ENCODE measurements around the gene TOR2A.
"Not testable (repeated sequence)": the region's sequence is repeated elsewhere in the genome, so short reads cannot be mapped to it uniquely, and the experiment has no call there.

The TOR2A gene

DNA sequence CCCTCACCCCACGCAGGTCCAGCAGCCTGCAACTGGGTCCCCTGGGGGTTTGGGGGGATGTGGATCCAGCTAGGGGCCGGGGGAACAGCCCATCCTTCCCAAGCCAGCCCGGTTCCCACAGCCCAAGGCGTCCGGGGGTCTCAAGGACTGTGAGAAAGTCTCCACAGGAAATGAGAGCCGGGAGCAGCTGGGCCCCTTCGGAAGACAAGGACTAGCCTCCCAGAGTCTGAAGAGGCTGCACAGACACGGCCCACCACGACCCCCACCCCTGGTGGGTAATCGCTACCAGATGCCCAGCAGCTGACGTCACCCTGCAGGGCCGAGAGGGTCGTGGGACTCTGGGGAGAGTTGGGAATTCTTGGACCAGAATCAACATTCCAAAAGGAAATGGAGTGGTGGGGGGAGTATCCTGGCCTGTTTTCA, 32.8 kb upstream of the TOR2A start:
- no peak for DNase-seq

- no peak for DNase-seq
These were observed 32.3 kb upstream of the TOR2A start for GRCh38 chr9:127767410-127767809.

- no peak for DNase-seq
These were observed 30.3 kb upstream of the TOR2A start for GRCh38 chr9:127765418-127765817.

DNA sequence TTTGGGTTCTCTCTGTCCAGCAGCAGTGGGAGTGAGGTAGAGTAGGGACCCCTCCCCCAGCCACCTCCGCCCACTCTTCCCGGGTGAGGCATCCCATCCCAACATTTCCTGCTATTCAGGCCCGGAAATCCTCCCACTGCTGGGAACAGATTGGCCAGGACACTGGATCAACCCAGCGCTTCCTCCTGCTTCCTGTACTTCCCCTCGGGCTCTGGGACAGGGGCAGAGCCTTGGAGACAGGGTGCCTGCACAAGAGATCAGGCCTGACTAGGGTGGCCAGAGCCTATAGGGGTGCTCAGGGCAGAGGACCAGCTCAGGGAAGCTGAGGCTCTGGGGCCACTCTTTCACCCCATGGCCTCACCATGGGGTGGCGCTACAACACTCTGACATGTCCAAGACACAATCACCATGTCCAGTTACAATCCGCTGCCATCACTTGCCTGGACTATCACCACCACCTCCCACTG, 28.9 kb upstream of the TOR2A start:
- no peak for DNase-seq

DNA sequence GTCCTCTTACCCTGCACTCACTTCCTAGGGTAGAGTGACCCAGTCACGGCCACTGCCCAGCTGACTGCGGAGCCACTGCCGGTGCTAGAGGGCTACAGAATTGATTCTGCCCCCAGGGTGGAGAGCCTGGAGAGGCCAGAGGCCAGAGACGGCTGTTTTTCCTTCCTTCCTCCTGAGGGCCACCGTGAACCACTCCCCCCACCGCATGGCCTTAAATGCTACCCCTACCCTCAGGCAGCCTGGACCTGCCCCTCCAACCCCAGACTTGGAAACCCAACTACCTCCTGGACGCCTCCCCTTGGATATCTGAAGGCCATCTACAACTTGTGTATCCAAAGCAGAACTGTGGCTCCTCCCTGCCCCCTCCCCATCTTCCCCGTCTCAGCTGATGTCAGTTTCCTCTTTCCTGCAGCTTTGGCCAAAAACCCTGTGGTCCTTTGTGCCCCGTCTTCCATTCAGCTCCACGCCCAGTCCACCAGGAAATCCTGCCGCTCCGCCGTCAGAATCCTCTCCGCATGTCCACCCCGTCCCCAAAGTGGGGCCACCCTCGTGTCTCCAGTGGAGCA, 27.1 kb upstream of the TOR2A start:
- DNase-seq, result no peak

DNA sequence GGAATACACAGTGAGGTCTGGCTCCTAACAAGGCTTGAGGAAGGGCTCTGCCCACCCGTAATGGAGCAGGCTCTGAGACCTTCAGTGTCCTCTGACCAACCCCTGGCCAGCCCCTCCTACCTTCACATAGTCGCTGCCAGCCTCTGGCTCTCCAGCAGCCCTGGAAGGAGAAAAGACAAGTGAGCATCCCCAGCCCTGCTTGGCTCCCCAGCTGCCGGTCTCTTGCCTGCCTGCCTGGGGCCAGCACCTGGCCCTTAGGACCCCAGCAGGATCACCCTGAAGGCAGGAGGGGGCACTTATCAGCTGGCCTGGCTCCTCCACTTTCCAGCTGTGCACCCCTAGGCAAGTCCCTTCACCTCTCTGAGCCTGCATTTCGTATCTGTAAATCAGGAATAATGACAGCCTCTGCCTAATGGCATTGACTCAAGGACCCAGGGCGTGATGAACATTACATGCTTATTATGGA, 26.4 kb upstream of the TOR2A start:
- no peak for DNase-seq

DNA sequence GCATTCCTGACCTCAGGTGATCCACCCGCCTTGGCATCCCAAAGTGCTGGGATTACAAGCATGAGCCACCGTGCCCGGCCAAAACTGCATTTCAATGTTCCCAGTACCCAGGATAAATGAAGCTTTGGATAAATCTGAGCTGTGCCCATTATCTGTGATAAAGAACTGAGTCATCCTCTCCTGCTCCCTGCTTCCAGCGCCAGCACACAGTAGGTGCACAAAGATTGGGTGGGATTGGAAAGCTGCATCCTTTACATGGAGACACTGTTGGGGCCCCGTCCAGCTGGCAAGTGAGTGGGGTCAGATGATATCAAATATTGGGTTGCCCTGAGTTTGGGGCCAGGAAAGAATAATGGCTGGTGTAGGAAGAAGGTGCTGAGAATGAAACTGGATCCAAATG, 26.0 kb upstream of the TOR2A start:
- DNase-seq, result no peak

- DNase-seq, result no peak
These were observed 23.7 kb upstream of the TOR2A start for GRCh38 chr9:127758843-127759242.

GRCh38 chr9:127756776-127757175, 21.7 kb upstream of the TOR2A start:
- DNase-seq, result not testable (repeated sequence)

DNA sequence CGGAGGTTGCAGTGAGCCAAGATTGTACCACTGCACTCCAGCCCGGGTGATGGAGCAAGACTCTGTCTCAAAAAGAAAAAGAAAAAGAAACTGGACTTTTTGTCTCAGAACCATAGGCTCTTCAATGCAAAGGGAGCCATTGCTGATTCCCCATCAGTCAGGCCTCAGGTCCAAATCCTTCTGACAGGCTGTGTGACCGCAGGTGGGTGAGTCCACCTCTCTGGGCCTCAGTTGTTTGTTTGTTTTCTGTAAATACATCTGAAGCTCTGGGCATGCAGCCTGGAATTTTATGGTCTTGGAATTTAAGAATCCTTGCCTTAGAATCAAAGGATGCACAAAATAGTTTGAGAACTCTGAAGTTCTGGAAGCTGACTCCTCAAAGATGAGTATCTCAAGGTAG, 21.1 kb upstream of the TOR2A start:
- no peak for DNase-seq

DNA sequence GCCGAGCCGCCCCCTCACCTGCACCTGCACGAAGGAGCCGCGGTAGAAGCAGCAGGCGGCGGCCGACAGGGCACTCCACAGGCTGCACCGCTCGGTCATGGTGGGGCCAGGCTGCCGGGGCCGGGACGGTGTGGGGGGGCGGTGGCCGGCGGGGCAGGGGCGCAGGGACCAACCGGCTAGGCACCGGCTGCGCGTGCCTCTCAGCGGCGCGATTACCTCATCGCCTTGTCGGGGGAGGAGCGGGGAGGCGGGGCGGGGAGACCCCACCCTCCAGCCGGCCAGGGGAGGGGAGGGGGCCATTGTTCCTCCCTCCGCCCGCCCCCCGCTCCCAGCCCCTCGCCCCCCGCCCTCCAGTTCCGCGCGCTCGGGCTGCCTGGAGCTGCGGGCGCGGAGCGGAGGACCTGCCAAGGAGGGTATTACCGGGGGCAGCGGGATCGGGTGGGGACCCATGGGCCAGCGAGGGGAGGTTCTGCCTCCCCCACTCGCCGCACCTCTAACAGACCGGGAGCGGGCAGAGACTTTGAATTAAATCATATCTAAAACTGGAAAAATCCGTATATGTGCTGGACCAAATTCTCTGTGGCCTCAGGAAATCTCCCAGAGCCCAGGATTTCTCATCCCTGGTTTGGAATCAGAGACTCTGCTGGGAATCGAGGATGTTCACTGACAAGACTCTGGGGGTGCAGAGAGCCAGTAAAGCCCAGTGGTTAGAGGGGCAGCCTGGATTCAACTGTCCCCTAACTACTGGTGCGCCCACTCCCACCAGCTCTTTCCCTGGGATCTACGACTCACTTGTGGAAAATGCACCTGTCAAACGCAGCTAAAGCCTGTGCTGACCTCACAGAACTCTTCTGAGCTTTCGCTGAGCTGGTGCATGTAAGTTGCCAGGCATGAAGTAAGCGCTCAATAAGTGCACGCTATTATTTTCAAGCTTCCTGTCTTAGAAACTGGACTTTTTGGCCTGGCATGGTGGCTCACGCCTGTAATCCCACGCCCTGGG, 20.3 kb upstream of the TOR2A start:
- DNase-seq, result no peak

DNA sequence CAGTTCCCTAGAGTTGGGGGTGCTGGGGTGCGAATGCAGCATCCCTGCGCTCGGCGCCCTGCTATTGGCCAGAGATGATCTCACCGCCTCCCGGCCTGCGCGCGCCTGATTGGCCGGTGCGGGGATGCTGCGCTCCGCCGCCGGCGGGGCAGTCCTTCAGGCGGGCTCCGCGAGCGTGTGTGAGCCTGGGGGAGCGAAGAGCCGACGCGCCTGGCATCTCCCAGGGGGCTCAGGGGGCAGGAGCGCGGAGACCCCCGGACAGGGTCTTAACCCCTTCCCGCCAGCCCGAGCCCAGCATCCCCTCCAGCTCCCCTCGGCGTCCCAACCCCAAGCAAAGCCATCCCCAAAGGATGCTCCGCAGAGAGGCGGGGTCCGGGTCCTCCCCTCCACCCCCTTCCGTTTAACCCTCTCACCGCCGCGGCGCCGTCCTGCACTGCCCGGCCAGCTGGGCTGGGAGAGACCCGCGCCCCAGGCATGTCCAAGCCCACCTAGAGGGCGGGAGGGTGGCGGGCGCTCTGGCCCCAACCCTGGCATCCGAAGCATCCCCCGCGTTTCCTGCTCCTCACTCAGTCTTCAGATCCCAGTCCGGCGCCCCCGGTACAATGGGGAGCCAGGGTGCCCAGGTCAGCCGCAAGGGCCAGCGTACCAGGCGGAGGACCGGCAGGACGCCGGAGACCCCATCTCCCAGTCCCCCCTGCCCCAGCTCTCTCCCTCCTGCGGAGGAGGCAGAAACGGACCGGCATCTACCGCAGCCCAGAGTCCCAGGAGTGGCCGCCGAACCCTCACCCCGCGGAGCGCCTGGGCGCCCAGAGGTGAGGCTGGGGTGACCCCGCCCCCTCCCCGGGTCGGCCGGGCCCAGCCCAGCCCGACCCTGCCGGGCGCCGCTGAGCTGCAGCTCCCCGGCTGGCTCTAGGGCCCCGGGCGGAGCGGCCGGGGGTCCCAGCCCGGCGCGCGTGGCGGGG, 19.3 kb upstream of the TOR2A start:
- no peak for DNase-seq

- no peak for DNase-seq
These were observed 18.5 kb upstream of the TOR2A start for GRCh38 chr9:127753622-127754021.

GRCh38 chr9:127753148-127753547, 18.1 kb upstream of the TOR2A start:
- no peak for DNase-seq

DNA sequence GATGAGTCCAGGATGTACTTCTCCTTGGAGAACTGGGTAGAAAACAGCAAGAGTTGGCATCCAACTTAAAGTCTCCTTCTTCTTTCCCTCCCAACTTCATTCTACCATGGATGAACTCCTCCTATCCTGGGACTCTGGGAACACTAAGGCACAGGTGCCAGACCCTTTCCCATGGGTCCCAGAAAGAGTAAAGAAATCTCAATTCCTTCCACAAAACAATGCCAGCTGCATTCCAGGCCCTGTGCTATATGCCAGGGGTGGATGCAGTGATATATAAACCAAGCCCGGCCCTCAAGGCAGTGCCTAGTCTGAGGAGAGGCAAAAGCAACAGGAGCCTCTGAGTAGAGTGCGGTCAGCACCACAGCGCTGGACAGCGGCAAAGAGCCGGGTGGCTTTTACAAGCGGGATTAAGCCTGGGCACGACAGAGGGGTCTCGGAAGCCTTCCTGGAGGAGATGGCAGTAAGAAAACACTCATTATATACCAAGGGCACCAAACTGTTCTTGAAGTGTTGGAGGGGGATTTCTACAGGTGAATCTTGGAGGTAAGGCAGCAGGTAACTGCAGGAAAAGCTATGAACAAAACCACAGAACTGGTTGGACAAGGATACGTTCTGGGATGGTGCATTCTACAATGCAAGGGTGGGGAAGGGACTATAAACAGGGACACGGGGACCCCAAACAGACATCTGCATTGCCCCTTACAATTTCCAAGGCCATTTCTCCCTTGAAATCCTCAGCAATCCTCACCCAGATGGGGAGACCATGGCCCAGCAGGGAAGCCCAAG, 16.4 kb upstream of the TOR2A start:
- no peak for DNase-seq

DNA sequence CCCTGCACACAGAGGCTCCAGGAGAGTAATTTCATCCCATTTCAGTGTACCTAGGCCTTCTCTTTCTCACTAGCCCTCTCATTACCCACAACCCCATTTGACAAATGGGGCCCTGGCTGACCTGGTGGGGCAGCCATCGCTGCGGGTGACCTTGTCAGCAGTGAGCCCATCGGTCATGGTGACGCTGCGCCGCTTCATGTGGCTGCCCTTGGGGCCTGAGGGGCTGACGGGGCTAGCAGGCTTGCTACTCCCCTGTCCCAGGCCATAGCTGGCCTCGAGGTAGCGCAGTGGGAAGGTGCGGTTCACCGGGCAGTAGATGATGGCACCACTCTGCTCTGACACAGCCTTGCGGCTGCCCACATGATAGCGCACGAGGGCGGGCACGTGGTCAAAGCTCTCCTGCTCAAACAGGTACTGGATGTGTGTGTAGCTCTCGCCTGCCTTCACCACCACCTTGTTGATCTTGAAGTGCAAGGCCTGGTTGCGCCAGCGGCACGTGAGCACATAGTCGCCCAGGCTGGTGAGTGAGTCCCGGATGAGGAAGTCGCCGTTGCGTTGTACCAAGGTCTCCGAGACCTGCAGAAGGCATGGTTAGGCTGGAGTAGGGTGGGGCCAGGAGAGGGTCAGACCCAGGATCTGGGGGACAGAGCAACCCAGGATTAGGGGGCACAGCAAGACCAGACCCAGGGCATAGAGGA, 14.1 kb upstream of the TOR2A start:
- no peak for DNase-seq

DNA sequence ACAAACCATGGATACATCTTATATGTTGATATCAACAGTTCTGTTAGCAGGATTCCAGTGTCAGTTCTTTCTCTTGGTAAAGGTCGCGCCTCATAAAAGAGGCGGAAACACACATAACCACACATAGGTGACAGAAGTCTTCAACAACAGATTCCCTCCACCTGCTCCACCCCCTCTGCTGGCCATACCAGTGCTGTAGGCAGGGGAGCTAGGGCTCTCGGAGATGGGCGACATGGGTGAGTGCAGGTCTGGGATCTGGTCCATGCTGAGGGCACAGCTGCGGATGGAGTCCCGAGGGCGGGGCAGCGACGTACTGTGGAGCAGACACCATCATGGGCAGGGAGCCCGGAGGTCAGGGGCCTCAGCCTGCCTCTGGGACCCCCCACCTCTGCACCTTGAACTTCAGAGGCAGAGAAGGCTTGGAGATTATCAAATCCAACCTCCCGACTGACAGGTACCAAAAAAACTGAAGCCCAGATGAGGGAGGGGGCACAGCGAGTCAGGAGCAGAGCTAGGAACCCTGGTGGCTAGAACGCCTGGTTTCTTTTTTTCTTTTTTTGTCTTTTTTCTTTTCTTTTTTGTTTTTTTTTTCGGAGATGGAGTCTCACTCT, 12.0 kb upstream of the TOR2A start:
- DNase-seq, result no peak

- DNase-seq, result no peak
These were observed 9.5 kb upstream of the TOR2A start for GRCh38 chr9:127744398-127745110.

DNA sequence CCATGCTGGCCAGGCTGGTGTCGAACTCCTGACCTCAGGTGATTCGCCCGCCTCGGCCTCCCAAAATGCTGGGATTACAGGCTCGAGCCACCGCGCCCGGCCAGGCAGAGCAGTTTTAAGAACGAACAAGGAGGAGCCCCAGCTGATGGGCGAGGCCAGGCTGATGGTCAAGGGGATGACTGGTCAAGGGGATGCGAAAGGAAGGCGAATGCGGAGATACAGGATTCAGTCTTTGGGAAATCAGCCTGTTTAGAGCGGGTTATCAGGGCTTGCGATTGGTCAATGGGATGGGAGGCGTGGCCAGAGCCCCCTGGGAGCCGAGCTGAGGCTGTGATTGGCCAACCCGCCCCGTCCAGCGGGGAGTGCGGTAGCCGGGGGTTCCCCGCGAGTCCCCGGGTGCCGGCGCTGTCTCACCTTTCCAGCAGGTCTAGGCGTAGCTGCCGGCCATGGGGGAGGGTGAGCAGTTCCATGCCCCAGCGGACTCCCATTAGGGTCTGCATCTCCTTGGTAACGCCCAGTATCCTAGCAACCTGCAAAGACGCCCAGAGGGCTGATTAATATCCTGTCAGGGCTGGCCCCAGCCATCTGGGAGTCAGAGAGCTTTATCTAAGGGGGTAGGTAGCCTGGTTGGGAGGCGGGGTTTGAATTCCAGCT, 7.5 kb upstream of the TOR2A start:
- DNase-seq, result no peak

Data from activated CD4-positive, CD25-positive, alpha-beta regulatory T cell treated with anti-CD3 and anti-CD28 coated beads, Interleukin-2, amount 50 U/mL, for 72 hours (primary cell).